ENCODE results near the gene PCDHA9. TPM values are rescaled to one million over a fixed set of nuclear protein-coding genes. Genes with fewer than 3 reads are reported as not detected.
"Not testable (repeated sequence)": the region's sequence is repeated elsewhere in the genome, so short reads cannot be mapped to it uniquely, and the experiment has no call there.

The PCDHA9 gene
- total and polyA plus RNA-seq, 2 experiments from 2014 or later, result 0.57 to 2.5 TPM

DNA sequence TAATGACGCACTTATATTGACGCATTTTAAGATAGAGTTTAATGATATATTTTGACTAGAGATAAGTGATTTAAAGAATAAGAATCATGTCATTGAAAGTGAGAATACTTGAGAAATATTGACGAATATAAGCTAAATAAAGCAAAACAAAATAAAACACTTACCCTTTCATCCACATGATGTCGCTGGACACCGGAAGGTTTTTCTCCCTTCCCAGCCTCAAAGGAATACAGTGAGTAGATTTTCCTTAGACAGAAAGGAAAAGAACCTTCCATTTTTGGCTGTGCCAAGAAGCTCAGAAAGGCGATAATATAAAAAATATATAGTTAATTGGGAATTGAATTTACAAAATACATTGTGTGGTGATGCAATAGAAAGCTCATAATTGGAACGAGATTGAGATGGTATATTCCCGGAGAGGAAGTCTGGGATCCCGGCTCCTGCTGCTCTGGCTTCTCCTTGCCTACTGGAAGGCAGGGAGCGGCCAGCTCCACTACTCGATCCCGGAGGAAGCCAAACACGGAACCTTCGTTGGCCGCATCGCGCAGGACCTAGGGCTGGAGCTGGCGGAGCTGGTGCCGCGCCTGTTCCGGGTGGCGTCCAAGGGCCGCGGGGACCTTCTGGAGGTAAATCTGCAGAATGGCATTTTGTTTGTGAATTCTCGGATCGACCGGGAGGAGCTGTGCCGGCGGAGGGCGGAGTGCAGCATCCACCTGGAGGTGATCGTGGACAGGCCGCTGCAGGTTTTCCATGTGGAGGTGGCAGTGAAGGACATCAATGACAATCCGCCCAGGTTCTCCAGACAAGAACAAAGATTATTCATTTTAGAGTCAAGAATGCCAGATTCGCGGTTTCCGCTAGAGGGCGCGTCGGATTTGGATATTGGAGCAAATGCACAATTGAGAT lies 26.6 kb upstream of the PCDHA9 start, which contains the start of gene PCDHA5:
PCDHA5 (plus strand) TSS at position 239 of the 906 bp plus-strand sequence.
- Histone ChIP-seq H3K36me3 (replicated peaks; ENCODE audit: insufficient read depth, low read depth) (no peaks in the 10 kb centered on the region), H3K27me3 (no peaks in the 10 kb centered on the region)
- no peak for DNase-seq (ENCODE audit: low spot score)

DNA sequence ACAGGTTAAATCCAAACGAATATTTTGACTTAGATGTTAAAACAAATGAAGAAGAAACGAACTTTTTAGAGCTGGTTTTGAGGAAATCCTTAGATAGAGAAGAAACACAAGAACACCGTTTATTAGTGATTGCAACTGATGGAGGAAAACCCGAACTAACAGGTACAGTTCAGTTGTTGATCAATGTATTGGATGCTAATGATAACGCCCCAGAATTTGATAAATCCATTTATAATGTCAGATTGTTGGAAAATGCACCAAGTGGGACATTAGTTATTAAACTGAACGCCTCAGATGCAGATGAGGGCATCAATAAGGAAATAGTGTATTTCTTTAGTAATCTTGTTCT lies 25.9 kb upstream of the PCDHA9 start:
- TF ChIP-seq, protein P1, sequence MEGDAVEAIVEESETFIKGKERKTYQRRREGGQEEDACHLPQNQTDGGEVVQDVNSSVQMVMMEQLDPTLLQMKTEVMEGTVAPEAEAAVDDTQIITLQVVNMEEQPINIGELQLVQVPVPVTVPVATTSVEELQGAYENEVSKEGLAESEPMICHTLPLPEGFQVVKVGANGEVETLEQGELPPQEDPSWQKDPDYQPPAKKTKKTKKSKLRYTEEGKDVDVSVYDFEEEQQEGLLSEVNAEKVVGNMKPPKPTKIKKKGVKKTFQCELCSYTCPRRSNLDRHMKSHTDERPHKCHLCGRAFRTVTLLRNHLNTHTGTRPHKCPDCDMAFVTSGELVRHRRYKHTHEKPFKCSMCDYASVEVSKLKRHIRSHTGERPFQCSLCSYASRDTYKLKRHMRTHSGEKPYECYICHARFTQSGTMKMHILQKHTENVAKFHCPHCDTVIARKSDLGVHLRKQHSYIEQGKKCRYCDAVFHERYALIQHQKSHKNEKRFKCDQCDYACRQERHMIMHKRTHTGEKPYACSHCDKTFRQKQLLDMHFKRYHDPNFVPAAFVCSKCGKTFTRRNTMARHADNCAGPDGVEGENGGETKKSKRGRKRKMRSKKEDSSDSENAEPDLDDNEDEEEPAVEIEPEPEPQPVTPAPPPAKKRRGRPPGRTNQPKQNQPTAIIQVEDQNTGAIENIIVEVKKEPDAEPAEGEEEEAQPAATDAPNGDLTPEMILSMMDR (IDR thresholded peaks at IDR 0.05; ENCODE audit: poor library complexity), result no peak
- TF ChIP-seq EZH2phosphoT487 (IDR thresholded peaks at IDR 0.05; ENCODE audit: low read depth, severe bottlenecking, unreplicated experiment) (no peak), EZH2 (IDR thresholded peaks at IDR 0.05; ENCODE audit: borderline replicate concordance) (no peak)
- Histone ChIP-seq H3K27ac (no peak overlapping the region), H3K79me2 (no peaks in the 10 kb centered on the region), H4K20me1 (ENCODE audit: insufficient read depth, poor library complexity, severe bottlenecking) (no peaks in the 10 kb centered on the region), H3K27me3 (no peaks in the 10 kb centered on the region), H2AFZ (no peak overlapping the region), H3K9me2 (replicated peaks; ENCODE audit: insufficient read depth) (no peaks in the 10 kb centered on the region), H3K9me3 (ENCODE audit: low read depth) (peaks cover 41% of the 10 kb centered on the region), H3K4me2 (no peak overlapping the region), H3K36me3 (replicated peaks; ENCODE audit: insufficient read depth, low read depth) (no peaks in the 10 kb centered on the region), H3K4me3 (no peak overlapping the region), H3K4me1 (ENCODE audit: insufficient read depth) (no peaks in the 10 kb centered on the region)
- DNase-seq (ENCODE audit: low spot score), result no peak
- 95% methylated on average over 6 of the region's 6 CpGs for WGBS (ENCODE audit: low lambda C conversion rate, missing lambda C conversion rate)

More for the DNA sequence above, 26.6 kb upstream of the PCDHA9 start, which contains the start of gene PCDHA5:
- 97% methylated on average over 37 of the region's 39 CpGs for WGBS (ENCODE audit: low lambda C conversion rate, missing lambda C conversion rate)
- H3K4me1 ChIP-seq (ENCODE audit: insufficient read depth), result no peaks in the 10 kb centered on the region
- H4K20me1 ChIP-seq (ENCODE audit: insufficient read depth, poor library complexity, severe bottlenecking), result no peaks in the 10 kb centered on the region
- peaks cover 34% of the 10 kb centered on the region for H3K9me3 ChIP-seq (ENCODE audit: low read depth)
- no peaks in the 10 kb centered on the region for H3K79me2 ChIP-seq
- no peak within 1 kb of the TSS for H2AFZ ChIP-seq
- TF ChIP-seq, protein P1 (IDR thresholded peaks at IDR 0.05; ENCODE audit: poor library complexity), result no peak
- TF ChIP-seq EZH2phosphoT487 (IDR thresholded peaks at IDR 0.05; ENCODE audit: low read depth, severe bottlenecking, unreplicated experiment) (no peak), EZH2 (IDR thresholded peaks at IDR 0.05; ENCODE audit: borderline replicate concordance) (no peak)
- H3K4me2 ChIP-seq, result no peak within 1 kb of the TSS
- no peak within 1 kb of the TSS for H3K4me3 ChIP-seq
- H3K27ac ChIP-seq, result no peak within 1 kb of the TSS
- H3K9me2 ChIP-seq (replicated peaks; ENCODE audit: insufficient read depth), result no peaks in the 10 kb centered on the region

DNA sequence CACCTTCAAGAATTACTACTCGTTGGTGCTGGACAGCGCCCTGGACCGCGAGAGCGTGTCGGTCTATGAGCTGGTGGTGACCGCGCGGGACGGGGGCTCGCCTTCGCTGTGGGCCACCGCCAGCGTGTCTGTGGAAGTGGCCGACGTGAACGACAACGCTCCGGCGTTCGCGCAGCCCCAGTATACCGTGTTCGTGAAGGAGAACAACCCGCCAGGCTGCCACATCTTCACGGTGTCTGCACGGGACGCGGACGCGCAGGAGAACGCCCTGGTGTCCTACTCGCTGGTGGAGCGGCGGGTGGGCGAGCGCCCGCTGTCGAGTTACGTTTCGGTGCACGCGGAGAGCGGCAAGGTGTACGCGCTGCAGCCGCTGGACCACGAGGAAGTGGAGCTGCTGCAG lies 25.2 kb upstream of the PCDHA9 start:
- not testable (repeated sequence) for DNase-seq (ENCODE audit: low spot score); H2AFZ ChIP-seq; H4K20me1 ChIP-seq (ENCODE audit: insufficient read depth, poor library complexity, severe bottlenecking); H3K4me2 ChIP-seq; H3K79me2 ChIP-seq; H3K9me2 ChIP-seq (replicated peaks; ENCODE audit: insufficient read depth); H3K27ac ChIP-seq; H3K4me3 ChIP-seq; H3K4me1 ChIP-seq (ENCODE audit: insufficient read depth); H3K27me3 ChIP-seq; H3K36me3 ChIP-seq (replicated peaks; ENCODE audit: insufficient read depth, low read depth)
- peaks cover 47% of the 10 kb centered on the region for H3K9me3 ChIP-seq (ENCODE audit: low read depth)
- 98% methylated on average over 48 of the region's 48 CpGs for WGBS (ENCODE audit: low lambda C conversion rate, missing lambda C conversion rate)

DNA sequence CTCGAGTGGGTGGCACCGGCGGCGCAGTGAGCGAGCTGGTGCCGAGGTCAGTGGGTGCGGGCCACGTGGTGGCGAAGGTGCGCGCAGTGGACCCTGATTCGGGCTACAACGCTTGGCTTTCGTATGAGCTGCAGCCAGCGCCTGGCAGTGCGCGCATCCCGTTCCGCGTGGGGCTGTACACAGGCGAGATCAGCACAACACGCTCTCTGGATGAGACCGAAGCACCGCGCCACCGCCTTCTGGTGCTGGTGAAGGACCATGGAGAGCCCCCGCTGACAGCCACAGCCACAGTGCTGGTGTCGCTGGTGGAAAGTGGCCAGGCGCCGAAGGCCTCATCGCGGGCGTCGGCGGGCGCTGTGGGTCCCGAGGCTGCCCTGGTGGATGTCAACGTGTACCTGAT lies 24.7 kb upstream of the PCDHA9 start:
- Histone ChIP-seq H3K27me3 (no peaks in the 10 kb centered on the region), H3K9me2 (replicated peaks; ENCODE audit: insufficient read depth) (no peaks in the 10 kb centered on the region), H3K36me3 (replicated peaks; ENCODE audit: insufficient read depth, low read depth) (no peaks in the 10 kb centered on the region), H3K4me2 (no peak overlapping the region), H2AFZ (no peak overlapping the region), H4K20me1 (ENCODE audit: insufficient read depth, poor library complexity, severe bottlenecking) (no peaks in the 10 kb centered on the region), H3K4me3 (no peak overlapping the region), H3K79me2 (no peaks in the 10 kb centered on the region), H3K9me3 (ENCODE audit: low read depth) (peaks cover 47% of the 10 kb centered on the region), H3K27ac (no peak overlapping the region), H3K4me1 (ENCODE audit: insufficient read depth) (no peaks in the 10 kb centered on the region)
- no peak for DNase-seq (ENCODE audit: low spot score)
- 98% methylated on average over 37 of the region's 38 CpGs for WGBS (ENCODE audit: low lambda C conversion rate, missing lambda C conversion rate)
- TF ChIP-seq EZH2 (IDR thresholded peaks at IDR 0.05; ENCODE audit: borderline replicate concordance) (no peak), EZH2phosphoT487 (IDR thresholded peaks at IDR 0.05; ENCODE audit: low read depth, severe bottlenecking, unreplicated experiment) (no peak)
- TF ChIP-seq, protein P1 (IDR thresholded peaks at IDR 0.05; ENCODE audit: poor library complexity), result no peak
